NCI-H526 treated with DMSO at 0.1 percent for 48 hours (cell line): ENCODE measurements around the gene ACOT12.
"Not testable (repeated sequence)": the region's sequence is repeated elsewhere in the genome, so short reads cannot be mapped to it uniquely, and the experiment has no call there.

ENCODE experiments used
- DNase-seq: peaks from one replicate; lab custom pipeline; 2025; lab: John Stamatoyannopoulos, UW

Gene ACOT12

DNA sequence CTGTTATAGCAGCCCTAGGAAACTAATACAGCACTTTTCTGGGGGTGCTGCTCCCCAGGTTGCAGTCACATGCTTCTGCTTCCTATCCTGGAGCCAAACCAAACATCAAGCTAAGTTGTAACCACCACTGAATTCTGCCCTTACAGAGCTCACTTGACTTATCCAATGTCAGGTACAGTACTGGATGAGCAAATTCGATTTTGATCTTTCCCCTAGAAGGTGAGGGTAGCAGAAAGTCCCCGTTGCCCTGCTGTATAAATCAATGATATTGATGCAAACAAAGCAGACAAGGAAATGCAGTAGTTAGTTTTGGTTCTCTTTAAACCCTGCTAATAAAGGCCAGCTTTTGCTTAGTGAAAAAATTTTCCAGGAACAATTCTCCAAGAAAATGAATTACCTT, 56.1 kb downstream of the ACOT12 start:
- DNase-seq: no peak

DNA sequence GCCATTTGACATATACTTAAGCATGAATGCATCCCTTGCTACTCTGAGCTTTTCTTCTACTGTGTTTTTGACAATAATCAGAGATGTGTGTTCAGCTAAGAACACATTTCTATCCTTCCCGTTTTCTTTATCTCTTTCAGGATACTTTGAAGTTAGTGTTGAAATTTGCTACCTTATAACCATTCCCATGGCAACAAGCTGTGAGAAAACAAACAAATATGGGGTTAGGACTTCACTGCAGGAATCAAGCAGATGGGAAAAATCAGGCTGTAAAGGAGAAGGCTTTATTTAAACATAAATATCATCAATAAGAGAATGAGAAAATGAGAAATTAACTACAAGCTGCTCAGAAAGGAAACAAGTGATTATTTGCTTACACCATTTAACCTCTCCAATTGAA, 57.4 kb downstream of the ACOT12 start:
- DNase-seq: no peak

DNA sequence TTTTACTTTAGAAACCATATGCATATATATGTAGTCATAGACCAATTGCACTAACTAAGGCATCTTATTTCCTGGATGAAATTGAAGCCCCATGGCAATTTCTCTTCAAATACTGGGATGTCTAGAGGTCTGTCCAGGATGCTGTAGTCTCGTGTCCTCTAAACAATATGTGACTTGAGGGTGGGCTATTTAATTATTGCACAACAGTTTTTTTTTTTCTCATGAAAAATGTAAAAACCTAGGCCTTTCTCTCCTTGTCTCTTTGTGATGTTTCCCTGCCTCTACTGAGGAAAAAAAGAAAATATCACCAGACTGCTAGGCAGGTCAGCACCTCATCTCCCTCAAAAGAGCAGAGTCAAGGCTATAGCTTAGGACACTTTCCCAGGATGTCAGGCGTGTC, 58.0 kb downstream of the ACOT12 start:
- DNase-seq: no peak

DNA sequence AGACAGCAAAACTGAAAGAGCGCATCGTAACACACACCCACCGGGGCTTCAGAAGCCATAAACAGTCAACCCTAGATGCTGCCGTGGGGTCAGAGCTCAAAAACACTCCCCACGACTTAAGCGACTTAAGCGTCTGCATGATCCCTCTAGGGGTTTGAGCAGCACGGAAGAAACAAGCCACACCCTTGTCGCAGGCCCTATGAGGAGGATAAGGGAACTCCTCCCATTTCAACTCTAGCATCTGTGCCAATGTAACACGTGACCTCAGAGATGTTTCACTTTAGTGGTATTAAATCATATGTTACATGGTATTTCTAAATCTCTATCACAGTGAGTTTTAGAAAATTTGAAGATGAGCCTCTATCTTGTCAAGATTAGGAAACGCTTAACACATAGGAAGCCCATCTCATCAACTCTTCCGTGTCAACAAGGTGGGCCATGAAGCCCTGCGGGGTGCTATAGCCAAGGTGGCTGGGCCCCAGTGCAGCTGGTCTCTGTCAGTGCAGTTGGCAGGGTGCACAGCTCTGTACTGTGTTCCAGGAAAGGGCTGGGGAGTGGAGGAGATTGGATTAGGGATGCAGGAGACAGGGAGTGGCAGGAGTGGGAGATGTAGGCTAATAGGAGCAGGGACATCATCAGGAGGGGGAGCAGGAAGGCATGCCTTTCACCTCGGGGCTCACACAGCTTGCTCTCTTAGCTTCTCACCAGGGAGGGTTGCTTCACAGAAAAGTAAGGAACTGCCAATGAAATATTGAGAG, 59.5 kb downstream of the ACOT12 start:
- DNase-seq: no peak

GRCh38 chr5:81326554-81326953, 67.4 kb downstream of the ACOT12 start:
- no peak for DNase-seq

- no peak for DNase-seq
Measured at GRCh38 chr5:81317536-81317935, 76.4 kb downstream of the ACOT12 start.

GRCh38 chr5:81316571-81316970, 77.4 kb downstream of the ACOT12 start:
- DNase-seq: no peak

DNA sequence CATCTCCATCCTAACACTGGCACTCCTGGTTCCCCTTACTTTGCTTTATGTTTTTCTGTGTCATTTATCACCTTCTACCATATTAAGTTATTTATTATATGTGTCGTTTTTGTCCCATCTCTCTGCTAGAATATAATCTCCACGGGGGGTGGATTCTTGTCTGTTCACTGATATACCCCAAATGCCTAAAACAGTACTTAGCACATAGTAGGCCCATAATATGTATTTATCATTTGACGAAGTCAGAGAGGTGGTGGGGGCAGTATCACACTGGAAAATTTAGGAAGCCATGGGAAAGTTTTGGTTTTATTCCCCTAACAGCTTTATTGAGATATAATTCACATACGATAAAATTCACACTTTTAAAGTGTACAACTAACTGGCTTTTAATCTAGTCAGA, 78.1 kb downstream of the ACOT12 start:
- no peak for DNase-seq

DNA sequence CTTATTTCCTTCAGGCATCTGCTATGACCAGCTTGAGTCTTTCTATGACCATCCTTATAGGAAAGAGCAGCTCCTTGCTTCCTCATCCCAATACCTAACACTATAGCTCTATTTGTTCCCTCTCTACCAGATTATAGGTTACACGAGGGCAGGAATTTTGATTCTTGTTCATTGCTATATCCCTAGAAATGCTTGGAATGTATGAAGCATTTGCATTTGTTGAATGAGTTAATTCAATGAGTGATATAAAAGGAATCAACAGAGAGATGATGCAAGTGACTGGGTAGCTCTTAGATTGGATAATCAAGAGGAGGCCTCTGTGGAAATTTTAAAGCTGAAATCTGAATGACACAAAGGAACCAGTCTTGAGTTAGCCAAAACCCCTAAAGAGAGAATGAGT, 78.6 kb downstream of the ACOT12 start:
- DNase-seq: no peak

- DNase-seq: no peak
Measured at GRCh38 chr5:81314581-81314980, 79.4 kb downstream of the ACOT12 start.

DNA sequence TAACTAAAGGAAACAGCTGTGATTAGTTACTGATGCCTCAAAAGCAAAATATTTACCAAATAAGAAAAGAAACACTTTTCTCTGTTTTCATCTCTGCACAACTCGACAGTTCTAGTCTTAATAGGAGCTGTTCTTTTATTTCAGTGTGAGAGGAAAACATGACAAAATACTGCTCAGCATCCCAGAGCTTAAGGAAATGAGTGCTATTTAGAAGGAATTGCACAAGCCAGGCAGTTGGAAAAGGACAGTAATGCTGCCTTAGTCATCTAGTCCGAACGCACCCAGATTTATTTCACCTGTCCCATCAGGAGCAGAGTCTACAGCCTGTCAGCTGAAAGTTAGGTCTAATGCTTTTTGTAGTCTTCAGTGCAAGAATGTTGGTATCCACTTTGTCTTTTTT, 80.2 kb downstream of the ACOT12 start:
- no peak for DNase-seq

GRCh38 chr5:81313278-81313677, 80.7 kb downstream of the ACOT12 start:
- no peak for DNase-seq

- DNase-seq: no peak
Measured at GRCh38 chr5:81310402-81311063, 83.4 kb downstream of the ACOT12 start.

DNA sequence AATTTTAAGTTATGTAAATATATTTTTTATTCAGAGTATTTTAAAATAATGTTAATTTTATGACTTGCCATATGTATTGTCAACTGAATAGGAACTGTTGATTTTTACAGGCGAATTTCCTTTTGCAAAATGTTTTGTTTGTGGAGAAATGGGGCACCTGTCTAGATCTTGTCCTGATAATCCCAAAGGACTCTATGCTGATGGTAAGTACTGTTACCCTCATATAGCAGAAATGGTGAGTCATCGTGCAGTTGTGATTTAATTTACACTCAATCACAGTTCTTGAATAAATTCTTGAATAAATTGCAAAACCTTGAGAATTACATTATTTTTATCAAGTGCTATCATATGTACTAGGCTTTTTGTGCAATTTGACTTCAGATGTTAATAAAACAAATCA, 85.1 kb downstream of the ACOT12 start:
- no peak for DNase-seq

DNA sequence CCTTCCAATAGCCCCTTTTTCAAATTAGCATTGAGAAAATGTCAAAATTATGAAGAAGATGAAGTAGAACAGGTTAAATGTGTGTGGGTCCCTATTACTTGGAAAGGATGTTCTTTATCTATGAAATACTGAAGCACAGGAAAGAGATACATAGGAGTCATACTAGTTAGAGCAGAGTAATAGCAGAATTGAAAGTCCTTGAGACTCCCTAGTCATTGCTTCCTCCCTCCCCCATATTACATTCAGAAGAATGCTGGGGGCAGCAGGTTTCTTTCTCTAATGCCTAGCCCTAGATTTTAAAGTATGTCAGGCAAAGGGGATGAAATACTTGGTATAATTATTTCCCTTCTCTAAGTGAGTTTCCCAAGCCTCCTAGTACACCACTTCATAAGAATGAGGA, 88.1 kb downstream of the ACOT12 start:
- DNase-seq: no peak

- no peak for DNase-seq
Measured at GRCh38 chr5:81303563-81303962, 90.4 kb downstream of the ACOT12 start.

GRCh38 chr5:81302596-81302995, 91.3 kb downstream of the ACOT12 start:
- no peak for DNase-seq

- peak; percentile 71 for DNase-seq
Measured at GRCh38 chr5:81301271-81302015, 92.5 kb downstream of the ACOT12 start, which contains the start of gene ZCCHC9. ZCCHC9 (plus strand) TSS chr5:81301587; CDS start chr5:81304758, 3,171 bp downstream.

DNA sequence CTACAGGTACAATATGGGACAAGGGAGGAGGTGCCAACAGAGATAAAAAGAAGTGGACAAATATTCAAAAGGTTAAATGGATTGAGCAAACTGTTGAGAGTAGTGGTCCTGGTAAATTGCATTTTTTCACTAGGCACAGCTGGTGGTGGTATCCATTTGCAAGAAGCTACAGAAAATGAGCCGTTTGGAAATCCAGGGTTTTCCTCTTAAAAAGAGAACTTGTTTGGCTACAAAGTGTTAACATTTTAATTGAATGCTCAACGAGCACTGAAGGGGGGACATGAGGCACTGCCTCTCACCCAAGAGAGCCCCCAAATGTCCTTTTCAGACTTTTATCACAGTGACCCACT, 93.0 kb downstream of the ACOT12 start:
- DNase-seq: no peak

DNA sequence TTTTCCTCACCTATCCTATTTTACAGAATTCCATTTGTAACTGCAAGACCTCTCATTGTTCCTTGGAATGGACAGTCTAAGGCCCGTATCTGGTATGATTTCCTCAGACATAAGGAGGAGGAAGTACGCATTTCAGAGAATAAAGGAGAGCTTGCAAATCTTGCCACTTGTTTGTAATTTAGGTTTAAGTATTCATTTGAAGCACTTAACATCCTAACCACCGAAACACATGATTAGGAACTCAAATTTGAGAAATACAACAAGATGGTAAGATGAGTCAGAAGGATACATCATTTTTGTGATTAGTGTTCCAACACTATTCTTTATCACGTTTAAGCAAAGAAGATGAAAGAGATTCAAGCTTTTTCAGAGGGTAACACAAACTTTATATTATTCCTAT, 96.4 kb downstream of the ACOT12 start:
- DNase-seq: no peak

- DNase-seq: not testable (repeated sequence)
Measured at GRCh38 chr5:81294021-81294420, 99.9 kb downstream of the ACOT12 start.

DNA sequence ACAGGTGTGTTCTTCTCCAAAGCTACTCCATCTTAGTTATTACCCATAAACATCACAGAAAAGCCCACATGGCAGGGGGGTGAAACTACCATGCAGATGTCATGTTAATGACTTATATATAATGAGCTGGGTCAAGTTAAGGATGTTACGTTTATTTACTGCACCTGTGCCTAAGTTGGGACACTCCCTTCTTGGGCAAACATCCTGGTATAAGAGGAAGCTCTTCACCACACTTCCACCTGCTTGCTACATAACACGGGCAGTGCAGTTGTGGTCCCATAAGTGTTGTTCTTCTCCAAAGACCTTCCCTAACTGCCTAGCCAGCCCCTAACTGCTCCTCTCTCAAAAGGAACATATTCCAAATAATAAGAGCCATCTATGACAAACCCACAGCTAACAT, 101.8 kb downstream of the ACOT12 start:
- no peak for DNase-seq

DNA sequence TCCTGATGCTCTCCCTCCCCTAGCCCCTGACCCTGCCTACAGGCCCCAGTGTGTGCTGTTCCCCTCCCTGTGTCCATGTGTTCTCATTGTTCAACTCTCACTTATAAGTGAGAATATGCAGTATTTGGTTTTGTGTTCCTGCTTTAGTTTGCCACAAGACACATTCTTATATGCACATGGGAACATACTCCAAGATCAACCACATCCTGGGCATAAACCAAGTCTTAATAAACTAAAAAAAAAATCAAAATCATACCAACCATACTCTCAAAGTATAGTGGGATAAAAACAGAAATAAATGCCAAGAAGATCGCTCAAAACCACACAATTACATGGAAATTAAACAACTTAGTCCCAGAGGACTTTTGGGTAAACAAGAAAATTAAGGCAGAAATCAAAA, 103.8 kb downstream of the ACOT12 start:
- DNase-seq: no peak
